DOHH2 (cell line): ENCODE measurements around the gene GALNTL6.

Source experiments
- H3F3A ChIP-seq: fragments of 200-600 bp; sonication (generic), shearing (Covaris generic); 2 replicates; pipeline ENCODE4 v1.6.0; 2016; ENCODE audit warnings: antibody characterized with exemption, mild to moderate bottlenecking; ENCODE audit not compliant: control insufficient read depth, insufficient read depth
- H3K27ac ChIP-seq: fragments of 200-600 bp; sonication (generic); 2 replicates; pipeline ENCODE4 v1.5.1; 2014; ENCODE audit warnings: low read depth, mild to moderate bottlenecking, low read length, moderate library complexity
- H3K27me3 ChIP-seq: fragments of 200-600 bp; sonication (generic); 2 replicates; pipeline ENCODE4 v1.6.1; 2014; ENCODE audit warnings: mild to moderate bottlenecking, low read length, mixed read lengths; ENCODE audit not compliant: control insufficient read depth
- H3K36me3 ChIP-seq: fragments of 200-600 bp; sonication (generic); 2 replicates; pipeline ENCODE4 v1.6.1; 2014; ENCODE audit warnings: mild to moderate bottlenecking, low read length, moderate library complexity, mixed read lengths; ENCODE audit not compliant: control insufficient read depth
- H3K4me1 ChIP-seq: fragments of 200-600 bp; sonication (generic); 2 replicates; pipeline ENCODE4 v1.6.1; 2014; ENCODE audit warnings: mild to moderate bottlenecking, low read length, mixed read lengths; ENCODE audit not compliant: control insufficient read depth
- H3K4me2 ChIP-seq: fragments of 200-600 bp; sonication (generic); 2 replicates; pipeline ENCODE4 v1.6.0; 2014; ENCODE audit warnings: mild to moderate bottlenecking, low read length, moderate library complexity
- H3K4me3 ChIP-seq: fragments of 200-600 bp; sonication (generic); 2 replicates; pipeline ENCODE4 v1.5.1; 2014; ENCODE audit warnings: mild to moderate bottlenecking, low read length, mixed read lengths
- H3K79me2 ChIP-seq: fragments of 200-600 bp; sonication (generic); 2 replicates; pipeline ENCODE4 v1.6.1; 2014; ENCODE audit warnings: mild to moderate bottlenecking, low read length, mixed read lengths; ENCODE audit not compliant: control insufficient read depth
- H3K9me2 ChIP-seq: fragments of 200-600 bp; sonication (generic); replicated peaks from 2 replicates; pipeline ENCODE4 v1.6.1; 2014; ENCODE audit warnings: mild to moderate bottlenecking, low read length, mixed read lengths; ENCODE audit not compliant: control insufficient read depth
- H3K9me3 ChIP-seq: fragments of 200-600 bp; sonication (generic); 2 replicates; pipeline ENCODE4 v1.6.1; 2014; ENCODE audit warnings: antibody characterized with exemption, low read length, mixed read lengths; ENCODE audit not compliant: control insufficient read depth, insufficient read depth
- H4K20me1 ChIP-seq: fragments of 200-600 bp; sonication (generic); 2 replicates; pipeline ENCODE4 v1.6.0; 2014; ENCODE audit warnings: low read depth, mild to moderate bottlenecking, antibody characterized with exemption, low read length, moderate library complexity; ENCODE audit not compliant: control insufficient read depth, insufficient read depth
- CTCF ChIP-seq: fragments of 200-600 bp; sonication (generic); IDR thresholded peaks from one replicate; pipeline ENCODE4 v1.5.1; 2014; ENCODE audit warnings: antibody characterized with exemption, mild to moderate bottlenecking, low read depth, low read length; ENCODE audit not compliant: poor library complexity, severe bottlenecking
- EZH2phosphoT487 ChIP-seq: fragments of 200-600 bp; sonication (generic); IDR thresholded peaks from 2 replicates; pipeline ENCODE4 v1.6.1; 2017; ENCODE audit warnings: borderline replicate concordance, mild to moderate bottlenecking, antibody characterized with exemption, low read length, moderate library complexity, mixed read lengths

GALNTL6 gene

GRCh38 chr4:172619218-172619617, 806.0 kb downstream of the GALNTL6 start:
- no peaks in the 10 kb centered on the region for H3K4me1 ChIP-seq
- H3K27me3 ChIP-seq = no peaks in the 10 kb centered on the region
- no peaks in the 10 kb centered on the region for H3K36me3 ChIP-seq
- H3K79me2 ChIP-seq = no peaks in the 10 kb centered on the region
- no peaks in the 10 kb centered on the region for H3K9me3 ChIP-seq
- no peaks in the 10 kb centered on the region for H3F3A ChIP-seq
- TF ChIP-seq EZH2phosphoT487 (no peak), CTCF (no peak)
- no peak overlapping the region for H3K4me2 ChIP-seq
- H3K27ac ChIP-seq = no peak overlapping the region
- no peak overlapping the region for H3K4me3 ChIP-seq
- no peaks in the 10 kb centered on the region for H3K9me2 ChIP-seq
- no peaks in the 10 kb centered on the region for H4K20me1 ChIP-seq

DNA sequence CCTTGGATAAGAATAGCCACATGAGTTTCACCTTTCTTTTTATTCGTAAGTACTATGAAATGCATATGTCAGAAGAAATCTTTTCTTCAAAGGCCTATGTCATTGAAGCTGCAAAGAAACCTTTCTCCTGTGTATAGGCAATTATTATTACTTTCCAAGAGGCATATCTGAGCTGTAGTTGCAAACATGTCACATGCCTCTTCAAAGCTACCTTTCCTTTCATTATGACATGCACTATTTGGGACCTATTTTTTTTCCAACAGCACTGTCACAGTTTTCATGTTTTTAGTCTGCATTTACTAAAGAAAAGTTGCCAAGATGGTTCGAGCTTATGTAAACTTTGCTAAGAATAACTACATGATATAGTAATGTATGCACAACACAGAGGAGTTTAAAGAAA, 806.6 kb downstream of the GALNTL6 start:
- no peaks in the 10 kb centered on the region for H3K9me3 ChIP-seq
- H3K79me2 ChIP-seq = no peaks in the 10 kb centered on the region
- no peak overlapping the region for H3K4me2 ChIP-seq
- no peaks in the 10 kb centered on the region for H3K9me2 ChIP-seq
- H3K4me1 ChIP-seq = no peaks in the 10 kb centered on the region
- H3K4me3 ChIP-seq = no peak overlapping the region
- H3F3A ChIP-seq = no peaks in the 10 kb centered on the region
- no peak for TF ChIP-seq EZH2phosphoT487
- TF ChIP-seq CTCF = no peak
- H4K20me1 ChIP-seq = no peaks in the 10 kb centered on the region
- no peaks in the 10 kb centered on the region for H3K36me3 ChIP-seq
- H3K27ac ChIP-seq = no peak overlapping the region
- H3K27me3 ChIP-seq = no peaks in the 10 kb centered on the region

DNA sequence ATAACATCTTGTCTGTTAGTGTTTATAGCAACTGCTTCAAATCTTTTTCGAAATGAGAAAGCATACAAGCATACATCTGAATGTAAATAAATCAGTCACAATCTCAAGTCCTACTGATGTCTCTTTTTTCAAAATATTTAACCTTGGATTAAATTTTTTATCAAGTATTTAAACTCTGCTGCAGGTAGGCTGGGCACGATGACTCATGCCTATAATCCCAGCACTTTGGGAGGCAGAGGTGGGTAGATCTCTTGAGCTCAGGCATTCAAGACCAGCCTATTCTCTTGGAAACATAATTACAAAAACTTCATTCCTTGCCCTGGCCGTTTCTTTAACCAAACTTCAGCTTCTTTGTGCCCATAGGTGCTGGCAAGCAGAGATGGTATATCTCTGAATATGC, 815.1 kb downstream of the GALNTL6 start:
- Histone ChIP-seq H3F3A (no peaks in the 10 kb centered on the region), H3K9me2 (no peaks in the 10 kb centered on the region), H3K4me3 (no peak overlapping the region), H3K27me3 (no peaks in the 10 kb centered on the region), H3K36me3 (no peaks in the 10 kb centered on the region), H3K9me3 (no peaks in the 10 kb centered on the region), H3K27ac (no peak overlapping the region), H3K79me2 (no peaks in the 10 kb centered on the region), H3K4me1 (no peaks in the 10 kb centered on the region), H4K20me1 (no peaks in the 10 kb centered on the region), H3K4me2 (no peak overlapping the region)
- TF ChIP-seq EZH2phosphoT487 = no peak
- TF ChIP-seq CTCF = no peak

DNA sequence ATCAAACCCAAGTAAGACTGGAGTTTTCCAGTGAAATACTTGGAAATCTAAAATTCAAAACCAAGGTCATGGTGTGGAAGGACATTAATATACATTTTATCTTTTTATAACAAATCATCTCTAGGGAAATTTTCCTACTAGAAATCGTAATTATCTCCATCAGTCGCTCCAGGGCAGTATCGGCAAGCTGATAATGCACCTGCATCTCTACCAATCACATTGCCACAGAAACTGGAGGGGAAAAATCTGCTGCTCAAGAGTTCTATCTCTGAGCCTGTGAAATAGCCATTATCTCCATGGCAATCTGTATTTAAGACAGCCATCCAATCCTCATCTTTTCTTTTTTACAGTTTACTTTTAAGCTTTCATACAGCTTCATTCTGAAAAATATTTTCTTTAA, 817.1 kb downstream of the GALNTL6 start:
- H3K4me2 ChIP-seq = no peak overlapping the region
- H3K9me2 ChIP-seq = no peaks in the 10 kb centered on the region
- H3F3A ChIP-seq = no peaks in the 10 kb centered on the region
- no peaks in the 10 kb centered on the region for H3K36me3 ChIP-seq
- TF ChIP-seq EZH2phosphoT487 (no peak), CTCF (no peak)
- H3K9me3 ChIP-seq = no peaks in the 10 kb centered on the region
- H4K20me1 ChIP-seq = no peaks in the 10 kb centered on the region
- no peaks in the 10 kb centered on the region for H3K4me1 ChIP-seq
- H3K27me3 ChIP-seq = no peaks in the 10 kb centered on the region
- no peak overlapping the region for H3K4me3 ChIP-seq
- no peak overlapping the region for H3K27ac ChIP-seq
- no peaks in the 10 kb centered on the region for H3K79me2 ChIP-seq
